ENCODE data around the gene C1orf56. TPM values are rescaled to one million over a fixed set of nuclear protein-coding genes. Genes with fewer than 3 reads are reported as not detected.

The C1orf56 gene
- total and polyA plus RNA-seq, 2 experiments from 2014 or later = 13.6 to 15.6 TPM

DNA sequence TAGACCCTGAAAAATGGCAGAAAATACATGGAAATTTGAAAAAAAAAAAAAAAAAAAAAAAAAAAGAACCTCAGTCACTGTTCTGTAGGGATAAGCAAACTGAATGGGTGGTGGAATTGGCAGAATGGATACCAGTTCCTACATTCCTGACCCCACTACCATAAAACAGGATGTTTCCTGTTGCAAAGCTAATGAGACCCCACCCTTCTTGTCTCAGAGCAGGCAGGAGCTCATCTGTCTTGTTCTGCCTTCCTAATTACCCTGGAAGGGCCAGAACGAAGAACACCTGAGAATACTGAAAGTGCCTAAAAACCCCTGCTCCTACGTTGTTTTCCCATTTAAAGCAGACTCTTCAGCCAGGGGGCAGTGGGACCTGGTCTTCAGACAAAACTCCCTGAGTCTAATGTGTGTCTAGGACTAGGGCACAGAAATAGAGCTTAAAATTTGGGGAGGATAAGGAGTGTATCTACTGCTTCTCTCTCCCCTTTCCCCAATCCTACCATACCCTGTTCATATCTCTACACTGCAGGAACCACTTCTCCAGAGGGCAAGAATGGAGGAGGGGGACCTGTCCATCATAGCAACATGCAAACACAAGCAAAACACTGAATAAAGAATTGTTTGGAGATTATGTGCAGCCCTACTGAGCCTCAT is 3.9 kb downstream of the C1orf56 start:
- Histone ChIP-seq H3K9me3 (ENCODE audit: low read depth) (no peaks in the 10 kb centered on the region), H3K4me3 (no peak overlapping the region), H3K27ac (peak overlapping the region; percentile 59), H3K4me1 (ENCODE audit: low read depth) (peaks cover 18% of the 10 kb centered on the region), H3K36me3 (peaks cover 27% of the 10 kb centered on the region), H3K27me3 (no peaks in the 10 kb centered on the region)
- TF ChIP-seq, protein P1, sequence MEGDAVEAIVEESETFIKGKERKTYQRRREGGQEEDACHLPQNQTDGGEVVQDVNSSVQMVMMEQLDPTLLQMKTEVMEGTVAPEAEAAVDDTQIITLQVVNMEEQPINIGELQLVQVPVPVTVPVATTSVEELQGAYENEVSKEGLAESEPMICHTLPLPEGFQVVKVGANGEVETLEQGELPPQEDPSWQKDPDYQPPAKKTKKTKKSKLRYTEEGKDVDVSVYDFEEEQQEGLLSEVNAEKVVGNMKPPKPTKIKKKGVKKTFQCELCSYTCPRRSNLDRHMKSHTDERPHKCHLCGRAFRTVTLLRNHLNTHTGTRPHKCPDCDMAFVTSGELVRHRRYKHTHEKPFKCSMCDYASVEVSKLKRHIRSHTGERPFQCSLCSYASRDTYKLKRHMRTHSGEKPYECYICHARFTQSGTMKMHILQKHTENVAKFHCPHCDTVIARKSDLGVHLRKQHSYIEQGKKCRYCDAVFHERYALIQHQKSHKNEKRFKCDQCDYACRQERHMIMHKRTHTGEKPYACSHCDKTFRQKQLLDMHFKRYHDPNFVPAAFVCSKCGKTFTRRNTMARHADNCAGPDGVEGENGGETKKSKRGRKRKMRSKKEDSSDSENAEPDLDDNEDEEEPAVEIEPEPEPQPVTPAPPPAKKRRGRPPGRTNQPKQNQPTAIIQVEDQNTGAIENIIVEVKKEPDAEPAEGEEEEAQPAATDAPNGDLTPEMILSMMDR (IDR thresholded peaks at IDR 0.05; ENCODE audit: low read depth, low read length) = no peak
- DNase-seq (ENCODE audit: low read depth in 1 of 2, low spot score in 1 of 2) = no peak

DNA sequence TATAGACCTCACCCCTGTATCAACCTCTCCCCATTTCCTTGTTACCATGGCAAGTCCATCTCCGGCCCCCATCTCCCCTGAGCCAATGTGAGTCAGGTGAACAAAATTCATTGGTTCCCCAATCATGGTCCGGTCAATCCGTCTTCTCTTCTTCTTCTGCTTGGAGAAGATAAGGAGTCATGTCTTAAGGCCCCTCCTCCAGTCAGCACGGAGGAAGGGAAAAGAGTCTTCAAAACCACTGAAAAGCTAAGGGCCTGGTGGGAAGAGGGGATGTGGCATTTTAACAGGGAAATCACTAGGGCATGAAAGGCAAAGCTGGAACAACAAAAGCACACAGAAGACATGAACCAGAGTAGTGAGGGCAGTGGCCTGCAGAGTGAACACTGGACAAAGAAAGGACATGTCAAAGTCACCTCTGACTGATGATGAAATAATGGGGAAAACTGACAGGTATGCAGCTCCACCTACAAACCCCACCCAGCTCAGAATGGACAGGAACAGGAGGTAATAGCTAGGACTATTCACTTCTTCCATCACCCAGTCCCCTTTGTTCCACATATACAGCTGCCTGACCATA is 7.5 kb downstream of the C1orf56 start:
- H3K4me1 ChIP-seq (ENCODE audit: low read depth) = peaks cover 13% of the 10 kb centered on the region
- no peaks in the 10 kb centered on the region for H3K9me3 ChIP-seq (ENCODE audit: low read depth)
- no peaks in the 10 kb centered on the region for H3K27me3 ChIP-seq
- H3K36me3 ChIP-seq = peaks cover 27% of the 10 kb centered on the region
- H3K4me3 ChIP-seq = no peak overlapping the region
- TF ChIP-seq, protein P1 (IDR thresholded peaks at IDR 0.05; ENCODE audit: low read depth, low read length) = no peak
- no peak for DNase-seq (ENCODE audit: low read depth in 1 of 2, low spot score in 1 of 2)
- peak overlapping the region; percentile 16 for H3K27ac ChIP-seq

DNA sequence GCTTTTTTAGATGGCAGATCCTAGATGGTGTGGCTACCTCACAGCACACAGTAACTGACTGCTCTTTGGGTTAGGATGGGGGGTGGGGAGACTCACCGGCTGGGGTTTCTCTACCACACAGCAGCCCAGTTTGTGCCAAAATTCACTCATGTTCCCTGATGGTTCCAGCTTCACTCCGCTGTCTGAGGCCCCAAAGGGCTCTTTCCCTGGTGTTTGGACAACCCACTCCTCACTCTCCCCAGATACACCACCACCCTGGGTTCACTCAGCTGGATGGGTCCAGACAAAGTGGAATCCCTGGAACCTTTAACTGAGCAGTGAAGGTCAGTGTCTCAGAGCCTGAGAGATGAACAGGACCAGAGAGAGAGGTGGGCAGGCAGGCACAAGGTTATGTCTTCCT is 8.0 kb downstream of the C1orf56 start:
- no peak overlapping the region for H3K4me3 ChIP-seq
- DNase-seq (ENCODE audit: low read depth in 1 of 2, low spot score in 1 of 2) = no peak
- H3K36me3 ChIP-seq = peaks cover 27% of the 10 kb centered on the region
- H3K27me3 ChIP-seq = no peaks in the 10 kb centered on the region
- TF ChIP-seq, protein P1 (IDR thresholded peaks at IDR 0.05; ENCODE audit: low read depth, low read length) = no peak
- H3K9me3 ChIP-seq (ENCODE audit: low read depth) = no peaks in the 10 kb centered on the region
- H3K27ac ChIP-seq = peak overlapping the region; percentile 16
- H3K4me1 ChIP-seq (ENCODE audit: low read depth) = peaks cover 9% of the 10 kb centered on the region

DNA sequence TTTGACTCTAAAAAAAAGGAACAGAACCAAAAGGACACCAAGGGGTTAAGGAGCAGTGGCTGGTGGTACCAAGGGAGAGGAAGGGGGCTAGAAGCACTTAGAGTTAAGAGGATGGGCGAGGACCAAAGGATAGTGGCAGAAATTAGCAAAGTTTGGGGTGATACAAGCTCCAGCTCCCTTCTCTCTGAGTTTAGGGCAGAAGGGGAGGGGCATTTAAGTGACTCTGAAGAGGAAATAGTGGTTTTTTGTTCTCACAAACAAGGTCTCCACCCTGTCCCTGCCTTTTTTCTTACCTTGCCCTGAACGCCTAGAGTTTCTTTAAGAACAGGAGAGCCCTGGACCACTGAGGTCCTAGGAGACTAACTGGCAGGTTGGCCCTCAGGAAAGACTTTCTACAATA is 8.6 kb downstream of the C1orf56 start:
- DNase-seq (ENCODE audit: low read depth in 1 of 2, low spot score in 1 of 2) = no peak
- Histone ChIP-seq H3K27ac (no peak overlapping the region), H3K27me3 (no peaks in the 10 kb centered on the region), H3K4me1 (ENCODE audit: low read depth) (peaks cover 8% of the 10 kb centered on the region), H3K4me3 (no peak overlapping the region), H3K9me3 (ENCODE audit: low read depth) (no peaks in the 10 kb centered on the region), H3K36me3 (peaks cover 27% of the 10 kb centered on the region)
- TF ChIP-seq, protein P1 (IDR thresholded peaks at IDR 0.05; ENCODE audit: low read depth, low read length) = no peak

DNA sequence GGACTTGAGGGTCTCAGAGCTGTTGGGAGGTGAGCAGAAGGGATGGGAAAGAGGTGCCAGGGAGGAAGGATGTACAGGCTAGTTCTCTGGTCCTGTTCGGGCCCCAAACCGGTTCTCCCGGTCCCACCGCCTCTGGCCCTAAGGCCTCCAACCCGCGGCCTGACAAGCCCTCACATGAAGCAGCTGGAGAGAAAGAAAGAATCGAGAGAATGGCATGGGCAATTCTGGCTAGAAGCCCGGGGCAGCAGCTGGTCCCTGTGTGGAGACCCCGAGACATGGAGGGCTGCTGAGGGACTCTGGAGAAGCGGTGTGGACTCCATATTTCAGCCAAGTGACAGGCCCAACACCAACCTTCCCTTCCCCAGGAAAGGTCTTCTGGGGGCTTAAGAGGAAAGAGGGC is 11.1 kb downstream of the C1orf56 start:
- peak; percentile 42 to 45 for DNase-seq (ENCODE audit: low read depth in 1 of 2, low spot score in 1 of 2)
- Histone ChIP-seq H3K27ac (peak overlapping the region; percentile 82), H3K4me1 (ENCODE audit: low read depth) (peaks cover 8% of the 10 kb centered on the region), H3K4me3 (peak overlapping the region; percentile 79), H3K9me3 (ENCODE audit: low read depth) (no peaks in the 10 kb centered on the region), H3K27me3 (no peaks in the 10 kb centered on the region), H3K36me3 (peaks cover 18% of the 10 kb centered on the region)
- TF ChIP-seq, protein P1 (IDR thresholded peaks at IDR 0.05; ENCODE audit: low read depth, low read length) = no peak
